Epithelial cell of proximal tubule (primary cell): Measurements from ENCODE around the gene THEMIS2. TPM values are rescaled to one million over a fixed set of nuclear protein-coding genes. Genes with fewer than 3 reads are reported as not detected.

Experiments
- DNase-seq: peaks from one replicate; pipeline ENCODE4 v3.0.0-alpha.2; 2011; ENCODE audit warnings: low read depth
- H3K4me3 ChIP-seq: 2 replicates; pipeline ENCODE4 v1.5.1; 2011; ENCODE audit warnings: low read depth, mild to moderate bottlenecking, low read length
- CTCF ChIP-seq: conservative IDR thresholded peaks from 2 replicates; pipeline ENCODE4 v1.5.1; 2012; ENCODE audit warnings: low read depth, mild to moderate bottlenecking, low read length
- total RNA-seq: library from RNA; depleted of rRNA; stranded (reverse); fragments of >200 nt; gene quantifications from 2 replicates; pipeline ENCODE4 v1.2.3, GENCODE V29; 2015

The THEMIS2 gene
- total RNA-seq, 1 donor from 2014 or later, result 24.2 TPM

DNA sequence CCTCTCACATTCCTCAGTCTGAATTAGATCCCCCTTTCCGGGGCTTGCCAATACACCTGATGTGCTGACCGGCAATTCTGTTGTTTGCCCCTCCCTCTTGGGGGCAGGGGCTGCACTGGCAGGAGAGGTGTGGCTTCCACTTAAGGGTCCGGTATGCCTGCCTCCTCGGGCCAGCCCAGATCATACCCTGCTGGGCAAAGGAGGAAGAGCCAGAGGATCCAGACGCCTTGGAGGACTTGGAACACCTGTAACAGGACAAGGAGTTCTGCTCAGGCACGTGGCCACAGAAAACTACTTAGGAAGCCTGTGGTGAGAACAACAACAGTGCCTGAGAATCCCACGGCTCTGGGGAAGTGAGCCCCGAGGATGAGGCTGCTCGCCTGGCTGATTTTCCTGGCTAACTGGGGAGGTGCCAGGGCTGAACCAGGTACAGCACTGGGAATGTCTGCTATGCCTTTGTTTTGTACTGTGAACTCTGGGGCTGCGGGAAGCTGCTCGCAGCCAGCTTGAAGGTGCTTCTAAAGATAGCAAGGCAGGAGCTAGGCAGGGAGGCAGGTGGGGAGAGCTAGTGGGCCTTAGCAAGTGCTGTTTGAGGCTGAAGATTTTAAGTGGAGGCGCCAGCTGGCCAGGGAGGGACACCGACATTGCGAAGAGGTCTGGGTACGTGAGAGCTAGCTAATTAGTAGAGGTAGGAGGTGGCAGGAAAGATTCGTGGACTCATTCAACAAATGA lies 62.6 kb downstream of the THEMIS2 start, which contains the start of gene SMPDL3B:
Gene SMPDL3B, plus strand, starts transcription at position 183 of the 732 bp plus-strand sequence. Its CDS starts 184 bp downstream, at position 367.
- peak within 1 kb of the TSS; percentile 54 for H3K4me3 ChIP-seq
- DNase-seq, result peak; percentile 29
- TF ChIP-seq CTCF, result peak; percentile 39

DNA sequence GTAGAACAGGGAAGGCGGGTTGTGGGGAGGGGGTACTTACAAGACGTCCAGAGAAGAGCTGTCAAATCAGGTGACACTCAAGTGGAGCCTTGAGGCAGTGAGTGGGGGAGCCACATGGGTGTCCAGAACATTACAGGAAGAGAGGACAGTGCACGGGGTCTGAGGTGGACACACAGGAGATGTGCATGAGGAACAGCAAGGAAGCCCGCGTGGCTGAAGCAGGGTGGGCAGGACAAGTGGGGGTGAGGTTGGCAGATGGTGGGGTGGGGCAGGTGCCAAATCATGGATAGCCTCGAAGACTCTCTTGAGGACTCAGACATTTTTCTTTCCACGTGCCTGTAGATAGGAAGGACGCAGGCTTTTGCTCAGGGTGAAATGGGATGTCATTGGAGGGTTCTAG lies 63.4 kb downstream of the THEMIS2 start:
- H3K4me3 ChIP-seq, result peak overlapping the region; percentile 54
- no peak for DNase-seq

More for the DNA sequence above, 63.4 kb downstream of the THEMIS2 start:
- TF ChIP-seq CTCF, result no peak

Other genes with a start within 250 kb of the THEMIS2 start
- gene FGR, start 237.4 kb upstream of the THEMIS2 start, total RNA-seq, result not detected in 2 replicates
- 6.4 and 28.3 TPM in 2 replicates for gene IFI6, start 200.4 kb upstream of the THEMIS2 start, total RNA-seq
- 4.6 and 11.4 TPM in 2 replicates for gene FAM76A, start 146.6 kb upstream of the THEMIS2 start, total RNA-seq
- gene STX12, start 99.3 kb upstream of the THEMIS2 start, total RNA-seq, result 21.7 and 31.5 TPM in 2 replicates
- gene PPP1R8, start 41.8 kb upstream of the THEMIS2 start, total RNA-seq, result 27.4 and 45.4 TPM in 2 replicates
- 33.0 and 65.7 TPM in 2 replicates for gene RPA2, start 42.0 kb downstream of the THEMIS2 start, total RNA-seq
- gene SMPDL3B, start 62.5 kb downstream of the THEMIS2 start, total RNA-seq, result 13.5 and 17.2 TPM in 2 replicates
- 10.3 and 11.1 TPM in 2 replicates for gene XKR8, start 87.4 kb downstream of the THEMIS2 start, total RNA-seq
- gene EYA3, start 216.1 kb downstream of the THEMIS2 start, total RNA-seq, result 18.1 and 22.2 TPM in 2 replicates